HT1080 (cell line): ENCODE data around the gene CFHR4. TPM values are rescaled to one million over a fixed set of nuclear protein-coding genes. Genes with fewer than 3 reads are reported as not detected.
"Not testable (repeated sequence)": the region's sequence is repeated elsewhere in the genome, so short reads cannot be mapped to it uniquely, and the experiment has no call there.

Source experiments
- DNase-seq: peaks from one replicate; pipeline ENCODE4 v3.0.0-alpha.2; 2015; ENCODE audit warnings: low read depth
- total RNA-seq: library from RNA; depleted of rRNA; stranded (reverse); fragments of >200 nt; shearing (Covaris generic); gene quantifications from 2 replicates; pipeline ENCODE4 v1.2.3, GENCODE V29; 2014; rRNA removed

Gene CFHR4
- total RNA-seq, 1 experiment from 2014 or later = not detected

DNA sequence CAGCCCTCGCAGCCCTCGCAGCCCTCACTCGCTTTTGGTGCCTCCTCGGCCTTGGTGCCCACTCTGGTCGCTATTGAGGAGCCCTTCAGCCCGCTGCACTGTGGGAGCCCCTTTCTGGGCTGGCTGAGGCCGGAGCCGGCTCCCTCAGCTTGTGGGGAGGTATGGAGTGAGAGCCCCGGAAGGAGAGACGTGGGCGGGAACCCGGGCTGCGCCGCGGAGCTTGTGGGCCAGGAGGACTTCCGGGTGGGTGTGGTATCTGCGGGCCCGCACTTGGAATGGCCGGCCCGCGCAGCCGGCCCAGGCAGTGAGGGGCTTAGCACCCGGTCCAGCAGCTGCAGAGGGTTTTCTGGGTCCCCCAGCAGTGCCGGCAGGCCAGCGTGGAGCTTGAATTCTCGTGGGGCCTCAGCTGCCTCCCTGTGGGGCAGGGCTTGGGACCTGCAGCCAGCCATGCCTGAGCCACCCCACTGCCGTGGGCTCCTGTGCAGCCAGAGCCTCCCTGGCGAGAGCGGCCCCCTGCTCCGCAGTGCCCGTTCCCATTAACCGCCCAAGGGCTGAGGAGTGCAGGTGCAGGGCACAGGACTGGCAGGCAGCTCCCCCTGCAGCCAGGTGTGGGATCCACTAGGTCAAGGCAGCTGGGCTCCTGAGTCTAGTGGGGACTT is 45.8 kb downstream of the CFHR4 start:
- peak; percentile 70 for DNase-seq

GRCh38 chr1:196941474-196941873 is 53.6 kb downstream of the CFHR4 start:
- not testable (repeated sequence) for DNase-seq

- DNase-seq = not testable (repeated sequence)
These were observed 55.7 kb downstream of the CFHR4 start, which contains the start of gene CFHR2 for GRCh38 chr1:196943568-196943967. Gene CFHR2 (plus strand): TSS chr1:196943738. CDS start chr1:196943881, 143 bp downstream.

DNA sequence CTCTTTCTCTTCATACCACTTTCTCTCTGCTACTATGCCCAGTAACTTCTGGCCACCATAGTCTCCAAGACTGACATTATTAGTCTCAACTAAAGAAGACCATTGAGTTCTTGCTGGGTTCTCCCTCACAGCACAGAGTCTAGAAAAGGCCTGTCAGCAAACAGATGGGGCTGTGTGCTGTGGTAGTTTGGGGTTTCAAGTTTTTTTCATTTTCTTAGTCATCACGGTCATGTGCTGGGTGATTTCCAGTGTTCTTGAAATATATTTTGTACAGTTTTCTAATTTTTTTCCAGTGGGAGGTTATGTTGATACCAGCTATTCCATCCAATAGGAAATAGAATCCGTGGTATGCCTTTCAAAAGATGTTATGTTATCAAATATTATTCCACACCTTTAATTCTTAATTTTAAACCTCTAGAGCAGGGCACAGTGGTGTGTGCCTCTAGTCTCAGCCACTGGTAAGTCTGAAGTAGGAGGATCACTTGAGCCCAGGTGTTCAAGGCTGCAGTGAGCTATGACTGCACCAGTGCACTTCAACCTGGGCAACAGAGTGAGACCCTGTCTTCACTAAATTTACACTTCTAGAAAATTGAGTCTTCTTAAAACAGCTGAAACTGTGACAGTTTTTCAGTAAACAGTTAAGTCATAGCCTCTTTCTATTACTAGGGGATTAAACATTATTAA is 64.0 kb downstream of the CFHR4 start:
- peak; percentile 28 for DNase-seq

- DNase-seq = no peak
These were observed 66.9 kb downstream of the CFHR4 start for GRCh38 chr1:196954778-196955177.

- DNase-seq = no peak
These were observed 68.1 kb downstream of the CFHR4 start for GRCh38 chr1:196955926-196956325.

DNA sequence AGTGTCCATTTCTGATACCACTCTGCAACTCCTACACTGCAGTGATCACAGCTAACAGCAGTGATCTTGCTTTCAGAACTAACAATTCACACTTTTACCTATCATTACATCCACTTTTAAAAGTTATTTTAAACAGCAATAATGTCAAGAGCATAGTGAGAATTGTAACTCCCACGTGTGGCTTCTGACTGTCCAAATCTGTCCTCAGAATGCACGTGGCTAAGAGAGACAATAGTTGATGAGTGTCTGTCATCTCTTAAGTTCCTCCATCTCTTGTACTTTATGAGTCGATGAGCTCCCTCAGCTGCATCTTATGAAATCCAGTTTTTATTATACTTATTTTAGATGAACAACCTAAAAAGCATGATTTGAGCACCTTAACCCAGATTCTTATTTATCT is 73.0 kb downstream of the CFHR4 start:
- no peak for DNase-seq

Other genes starting within 250 kb of the CFHR4 start
- gene CFH, start 236.0 kb upstream of the CFHR4 start, total RNA-seq = 0.39 and 0.60 TPM in 2 replicates
- 0.20 and 0.76 TPM in 2 replicates for gene CFHR3, start 113.2 kb upstream of the CFHR4 start, total RNA-seq
- not detected in 2 replicates for gene CFHR1, start 68.3 kb upstream of the CFHR4 start, total RNA-seq
- gene CFHR2, start 55.7 kb downstream of the CFHR4 start, total RNA-seq = not detected in 2 replicates
- not detected in 2 replicates for gene CFHR5, start 89.5 kb downstream of the CFHR4 start, total RNA-seq
- gene F13B, start 179.2 kb downstream of the CFHR4 start, total RNA-seq = not detected in 2 replicates